Astrocyte of the cerebellum (primary cell): ENCODE measurements around the gene ARPP21.

Experiments used
- DNase-seq: peaks from one replicate; pipeline ENCODE4 v3.0.0-alpha.2; 2011; ENCODE audit warnings: low read depth
- H3K4me3 ChIP-seq: 2 replicates; pipeline ENCODE4 v1.5.1; 2011; ENCODE audit warnings: mild to moderate bottlenecking, low read depth, low read length, moderate library complexity
- CTCF ChIP-seq: IDR thresholded peaks from 2 replicates; pipeline ENCODE4 v1.5.1; 2012; ENCODE audit warnings: low read length, low read depth, moderate library complexity, mild to moderate bottlenecking; ENCODE audit errors: missing control alignments
- in situ Hi-C: cut with HindIII; loops from 2 replicates; pipeline ENCODE4 v1.10.0; 2017; ENCODE audit warnings: low sequenced_read_pairs

Gene ARPP21

GRCh38 chr3:35635407-35635806 is 3.9 kb upstream of the ARPP21 start:
- no peak overlapping the region for H3K4me3 ChIP-seq
- DNase-seq, result no peak
- in situ Hi-C loops, result no loop called here
- no peak for TF ChIP-seq CTCF

GRCh38 chr3:35635926-35636683 is 3.2 kb upstream of the ARPP21 start:
- in situ Hi-C loops, result no loop called here
- DNase-seq, result no peak
- no peak overlapping the region for H3K4me3 ChIP-seq
- no peak for TF ChIP-seq CTCF

- peak overlapping the region; percentile 53 for H3K4me3 ChIP-seq
- in situ Hi-C loops, result no loop called here
- TF ChIP-seq CTCF, result no peak
- no peak for DNase-seq
Observed at GRCh38 chr3:35638251-35638979, 910 bp upstream of the ARPP21 start.

- TF ChIP-seq CTCF, result no peak
- no peak for DNase-seq
- peak overlapping the region; percentile 53 for H3K4me3 ChIP-seq
- in situ Hi-C loops, result no loop called here
Observed at GRCh38 chr3:35638980-35639253, 408 bp upstream of the ARPP21 start.

- no peak for TF ChIP-seq CTCF
- no peak for DNase-seq
- in situ Hi-C loops, result no loop called here
- H3K4me3 ChIP-seq, result peak overlapping the region; percentile 53
Observed at GRCh38 chr3:35640190-35641165, 1.2 kb downstream of the ARPP21 start.

GRCh38 chr3:35641331-35641730 is 2.0 kb downstream of the ARPP21 start:
- in situ Hi-C loops, result no loop called here
- TF ChIP-seq CTCF, result no peak
- no peak for DNase-seq
- no peak overlapping the region for H3K4me3 ChIP-seq
